GM23338 (cell line): Measurements from ENCODE around the gene SVOPL. TPM values are rescaled to one million over a fixed set of nuclear protein-coding genes. Genes with fewer than 3 reads are reported as not detected.

Experiments used
- ATAC-seq: fragments of 200-7000 bp; cut with Tn5 transposase; 3 replicates; pipeline ENCODE4 v1.9.1; 2020
- DNase-seq: peaks from one replicate; pipeline ENCODE4 v3.0.0-alpha.2; 2015; ENCODE audit warnings: low spot score
- H2AFZ ChIP-seq: fragments of 200-600 bp; sonication (generic); 2 replicates; pipeline ENCODE4 v1.8.0; 2016; ENCODE audit warnings: antibody characterized with exemption, mild to moderate bottlenecking, moderate library complexity
- H3F3A ChIP-seq: fragments of 200-600 bp; sonication (generic); replicated peaks from 2 replicates; pipeline ENCODE4 v1.8.0; 2017; ENCODE audit warnings: antibody characterized with exemption, mixed run types, low read depth
- H3K27ac ChIP-seq: fragments of 200-600 bp; sonication (generic); 2 replicates; pipeline ENCODE4 v1.6.1; 2016; ENCODE audit warnings: low read depth
- H3K27me3 ChIP-seq: fragments of 200-600 bp; sonication (generic); 2 replicates; pipeline ENCODE4 v1.8.0; 2016; ENCODE audit warnings: mild to moderate bottlenecking, mixed run types, moderate library complexity; ENCODE audit not compliant: insufficient read depth
- H3K36me3 ChIP-seq: fragments of 200-600 bp; sonication (generic); 2 replicates; pipeline ENCODE4 v1.8.0; 2016; ENCODE audit warnings: mild to moderate bottlenecking; ENCODE audit not compliant: insufficient read depth
- H3K4me1 ChIP-seq: fragments of 200-600 bp; sonication (generic); 2 replicates; pipeline ENCODE4 v1.8.0; 2016; ENCODE audit warnings: mild to moderate bottlenecking, moderate library complexity; ENCODE audit not compliant: insufficient read depth
- H3K4me2 ChIP-seq: fragments of 200-600 bp; sonication (generic); 2 replicates; pipeline ENCODE4 v1.7.1; 2017; ENCODE audit warnings: mixed run types
- H3K4me3 ChIP-seq: fragments of 200-600 bp; sonication (generic); 2 replicates; pipeline ENCODE4 v1.6.1; 2016; ENCODE audit warnings: mixed run types
- H3K79me2 ChIP-seq: fragments of 200-600 bp; sonication (generic); replicated peaks from 2 replicates; pipeline ENCODE4 v1.8.0; 2017; ENCODE audit warnings: mild to moderate bottlenecking; ENCODE audit not compliant: insufficient read depth
- H3K9me2 ChIP-seq: fragments of 200-600 bp; sonication (generic); 2 replicates; pipeline ENCODE4 v1.8.0; 2017; ENCODE audit not compliant: insufficient read depth
- H4K20me1 ChIP-seq: fragments of 200-600 bp; sonication (generic); replicated peaks from 2 replicates; pipeline ENCODE4 v1.8.0; 2017; ENCODE audit warnings: mild to moderate bottlenecking; ENCODE audit not compliant: insufficient read depth
- H3K27ac Mint-ChIP-seq: 2 replicates; pipeline ENCODE4 v1.8.0; 2020; ENCODE audit warnings: inconsistent platforms, mild to moderate bottlenecking, moderate library complexity, mixed read lengths
- H3K27me3 Mint-ChIP-seq: 3 replicates; pipeline ENCODE4 v1.8.0; 2022; ENCODE audit warnings: low read depth, mild to moderate bottlenecking, moderate library complexity, mixed read lengths, inconsistent platforms; ENCODE audit not compliant: insufficient read depth, poor library complexity
- H3K36me3 Mint-ChIP-seq: 3 replicates; pipeline ENCODE4 v1.8.0; 2021; ENCODE audit warnings: low read depth, mild to moderate bottlenecking, inconsistent platforms, moderate library complexity, mixed read lengths
- H3K4me1 Mint-ChIP-seq: 3 replicates; pipeline ENCODE4 v1.8.0; 2020; ENCODE audit warnings: mild to moderate bottlenecking, inconsistent platforms, mixed read lengths
- H3K4me3 Mint-ChIP-seq: 3 replicates; pipeline ENCODE4 v1.8.0; 2021; ENCODE audit warnings: moderate library complexity, mild to moderate bottlenecking, inconsistent platforms, mixed read lengths
- H3K9me3 Mint-ChIP-seq: 3 replicates; pipeline ENCODE4 v1.8.0; 2020; ENCODE audit warnings: moderate library complexity, mild to moderate bottlenecking, inconsistent platforms, mixed read lengths
- CREB1 ChIP-seq: fragments of 250-450 bp; sonication (Bioruptor Pico); IDR thresholded peaks from 2 replicates; pipeline ENCODE4 v1.5.0; 2020; ENCODE audit warnings: low read depth, mild to moderate bottlenecking, moderate library complexity
- EZH2 ChIP-seq: fragments of 200-600 bp; sonication (generic); IDR thresholded peaks from one replicate; pipeline ENCODE4 v1.8.0; 2017; ENCODE audit warnings: antibody characterized with exemption, mild to moderate bottlenecking, low read depth; ENCODE audit not compliant: unreplicated experiment
- EZH2phosphoT487 ChIP-seq: fragments of 200-600 bp; sonication (generic); IDR thresholded peaks from one replicate; pipeline ENCODE4 v1.8.1; 2018; ENCODE audit warnings: antibody characterized with exemption; ENCODE audit not compliant: unreplicated experiment
- JUNB ChIP-seq: IDR thresholded peaks from one replicate; pipeline ENCODE4 v1.6.1; 2016; ENCODE audit warnings: antibody characterized with exemption; ENCODE audit not compliant: unreplicated experiment
- NANOG ChIP-seq: IDR thresholded peaks from 2 replicates; pipeline ENCODE4 v1.6.1; 2016; ENCODE audit warnings: antibody characterized with exemption, borderline replicate concordance
- POLR2AphosphoS5 ChIP-seq: IDR thresholded peaks from 2 replicates; pipeline ENCODE4 v1.6.1; 2016; ENCODE audit warnings: antibody characterized with exemption, low read depth
- STAT1 ChIP-seq: IDR thresholded peaks from one replicate; pipeline ENCODE4 v1.6.1; 2016; ENCODE audit warnings: antibody characterized with exemption; ENCODE audit not compliant: unreplicated experiment
- ZNF114 ChIP-seq: fragments of 250-450 bp; sonication (Bioruptor Pico); IDR thresholded peaks from 2 replicates; pipeline ENCODE4 v1.5.0; 2020; ENCODE audit warnings: mild to moderate bottlenecking, moderate library complexity
- ZNF331 ChIP-seq: fragments of 250-450 bp; sonication (Bioruptor Pico); IDR thresholded peaks from 2 replicates; pipeline ENCODE4 v1.5.0; 2020; ENCODE audit warnings: low read depth, mild to moderate bottlenecking, moderate library complexity
- polyA plus RNA-seq: library from polyadenylated mRNA; unstranded; fragments of >200 nt; fragmentation: Nextera tagmentation; extraction: Ambion mirVana; gene quantifications from 2 replicates; pipeline ENCODE4 v1.2.1, GENCODE V29; 2016
- total RNA-seq: library from RNA; depleted of rRNA; stranded (reverse); fragments of >200 nt; shearing (Covaris generic); gene quantifications from 2 replicates; pipeline ENCODE4 v1.2.3, GENCODE V29; 2014
- TF ChIP-seq, protein P1 (sequence below): IDR thresholded peaks from 2 replicates; pipeline ENCODE4 v1.6.1; 2016; ENCODE audit warnings: antibody characterized with exemption
- TF ChIP-seq, protein P2 (sequence below), 2 experiments: fragments of 200-600 bp in 1 of 2; sonication (generic) in 1 of 2; conservative IDR thresholded peaks; 2 replicates each; pipeline versions ENCODE4 v1.5.1 to v1.6.1; 2016 to 2017; ENCODE audit warnings: antibody characterized with exemption in 2 of 2, low read depth in 2 of 2, mild to moderate bottlenecking in 2 of 2, moderate library complexity in 1 of 2
- TF ChIP-seq, protein P3 (sequence below): IDR thresholded peaks from one replicate; pipeline ENCODE4 v1.6.1; 2018; ENCODE audit warnings: antibody characterized with exemption; ENCODE audit not compliant: unreplicated experiment
- TF ChIP-seq, protein P4 (sequence below): fragments of 250-450 bp; sonication (Bioruptor Pico); IDR thresholded peaks from 2 replicates; pipeline ENCODE4 v1.5.0; 2020; ENCODE audit warnings: mild to moderate bottlenecking, moderate library complexity

Gene SVOPL
- total and polyA plus RNA-seq, 2 experiments from 2014 or later, result 1.4 to 2.1 TPM

DNA sequence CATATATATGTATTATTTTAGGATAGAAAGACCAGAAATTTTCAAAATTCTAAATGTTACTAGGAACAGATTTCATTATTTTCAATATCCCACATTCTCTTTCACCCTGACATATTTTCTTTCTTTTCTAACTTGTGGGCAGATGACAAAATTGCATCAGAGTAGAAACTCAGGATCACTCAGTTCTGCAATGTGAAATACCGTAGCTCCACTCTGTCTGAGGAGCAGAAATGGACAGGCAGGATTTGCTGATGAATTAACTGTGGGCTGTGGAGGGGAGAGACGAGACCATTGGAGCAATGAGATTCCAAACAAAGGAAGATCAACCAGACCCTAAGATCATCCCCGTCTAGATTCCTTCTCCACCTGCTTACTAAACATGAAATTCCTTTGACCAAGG lies 37.0 kb upstream of the SVOPL start:
- DNase-seq, result no peak
- Histone ChIP-seq H2AFZ (no peak overlapping the region), H3K9me2 (no peaks in the 10 kb centered on the region), H3K36me3 (no peaks in the 10 kb centered on the region), H3K79me2 (no peaks in the 10 kb centered on the region), H3K4me3 (no peak overlapping the region), H3K4me2 (no peak overlapping the region), H3K27me3 (no peaks in the 10 kb centered on the region), H4K20me1 (no peaks in the 10 kb centered on the region), H3K27ac (no peak overlapping the region), H3F3A (no peaks in the 10 kb centered on the region), H3K4me1 (no peaks in the 10 kb centered on the region)
- TF ChIP-seq EZH2phosphoT487 (no peak), STAT1 (no peak), CREB1 (CRISPR knock-in tag) (no peak), ZNF114 (CRISPR knock-in tag) (no peak), ZNF331 (no peak), POLR2AphosphoS5 (no peak), JUNB (no peak), EZH2 (no peak), NANOG (no peak)
- TF ChIP-seq, protein P1, sequence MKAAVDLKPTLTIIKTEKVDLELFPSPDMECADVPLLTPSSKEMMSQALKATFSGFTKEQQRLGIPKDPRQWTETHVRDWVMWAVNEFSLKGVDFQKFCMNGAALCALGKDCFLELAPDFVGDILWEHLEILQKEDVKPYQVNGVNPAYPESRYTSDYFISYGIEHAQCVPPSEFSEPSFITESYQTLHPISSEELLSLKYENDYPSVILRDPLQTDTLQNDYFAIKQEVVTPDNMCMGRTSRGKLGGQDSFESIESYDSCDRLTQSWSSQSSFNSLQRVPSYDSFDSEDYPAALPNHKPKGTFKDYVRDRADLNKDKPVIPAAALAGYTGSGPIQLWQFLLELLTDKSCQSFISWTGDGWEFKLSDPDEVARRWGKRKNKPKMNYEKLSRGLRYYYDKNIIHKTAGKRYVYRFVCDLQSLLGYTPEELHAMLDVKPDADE, result no peak
- TF ChIP-seq, protein P2, sequence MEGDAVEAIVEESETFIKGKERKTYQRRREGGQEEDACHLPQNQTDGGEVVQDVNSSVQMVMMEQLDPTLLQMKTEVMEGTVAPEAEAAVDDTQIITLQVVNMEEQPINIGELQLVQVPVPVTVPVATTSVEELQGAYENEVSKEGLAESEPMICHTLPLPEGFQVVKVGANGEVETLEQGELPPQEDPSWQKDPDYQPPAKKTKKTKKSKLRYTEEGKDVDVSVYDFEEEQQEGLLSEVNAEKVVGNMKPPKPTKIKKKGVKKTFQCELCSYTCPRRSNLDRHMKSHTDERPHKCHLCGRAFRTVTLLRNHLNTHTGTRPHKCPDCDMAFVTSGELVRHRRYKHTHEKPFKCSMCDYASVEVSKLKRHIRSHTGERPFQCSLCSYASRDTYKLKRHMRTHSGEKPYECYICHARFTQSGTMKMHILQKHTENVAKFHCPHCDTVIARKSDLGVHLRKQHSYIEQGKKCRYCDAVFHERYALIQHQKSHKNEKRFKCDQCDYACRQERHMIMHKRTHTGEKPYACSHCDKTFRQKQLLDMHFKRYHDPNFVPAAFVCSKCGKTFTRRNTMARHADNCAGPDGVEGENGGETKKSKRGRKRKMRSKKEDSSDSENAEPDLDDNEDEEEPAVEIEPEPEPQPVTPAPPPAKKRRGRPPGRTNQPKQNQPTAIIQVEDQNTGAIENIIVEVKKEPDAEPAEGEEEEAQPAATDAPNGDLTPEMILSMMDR (conservative IDR thresholded peaks at IDR 0.05; ENCODE audit: low read depth in 2 of 2), result no peak
- TF ChIP-seq, protein P3, sequence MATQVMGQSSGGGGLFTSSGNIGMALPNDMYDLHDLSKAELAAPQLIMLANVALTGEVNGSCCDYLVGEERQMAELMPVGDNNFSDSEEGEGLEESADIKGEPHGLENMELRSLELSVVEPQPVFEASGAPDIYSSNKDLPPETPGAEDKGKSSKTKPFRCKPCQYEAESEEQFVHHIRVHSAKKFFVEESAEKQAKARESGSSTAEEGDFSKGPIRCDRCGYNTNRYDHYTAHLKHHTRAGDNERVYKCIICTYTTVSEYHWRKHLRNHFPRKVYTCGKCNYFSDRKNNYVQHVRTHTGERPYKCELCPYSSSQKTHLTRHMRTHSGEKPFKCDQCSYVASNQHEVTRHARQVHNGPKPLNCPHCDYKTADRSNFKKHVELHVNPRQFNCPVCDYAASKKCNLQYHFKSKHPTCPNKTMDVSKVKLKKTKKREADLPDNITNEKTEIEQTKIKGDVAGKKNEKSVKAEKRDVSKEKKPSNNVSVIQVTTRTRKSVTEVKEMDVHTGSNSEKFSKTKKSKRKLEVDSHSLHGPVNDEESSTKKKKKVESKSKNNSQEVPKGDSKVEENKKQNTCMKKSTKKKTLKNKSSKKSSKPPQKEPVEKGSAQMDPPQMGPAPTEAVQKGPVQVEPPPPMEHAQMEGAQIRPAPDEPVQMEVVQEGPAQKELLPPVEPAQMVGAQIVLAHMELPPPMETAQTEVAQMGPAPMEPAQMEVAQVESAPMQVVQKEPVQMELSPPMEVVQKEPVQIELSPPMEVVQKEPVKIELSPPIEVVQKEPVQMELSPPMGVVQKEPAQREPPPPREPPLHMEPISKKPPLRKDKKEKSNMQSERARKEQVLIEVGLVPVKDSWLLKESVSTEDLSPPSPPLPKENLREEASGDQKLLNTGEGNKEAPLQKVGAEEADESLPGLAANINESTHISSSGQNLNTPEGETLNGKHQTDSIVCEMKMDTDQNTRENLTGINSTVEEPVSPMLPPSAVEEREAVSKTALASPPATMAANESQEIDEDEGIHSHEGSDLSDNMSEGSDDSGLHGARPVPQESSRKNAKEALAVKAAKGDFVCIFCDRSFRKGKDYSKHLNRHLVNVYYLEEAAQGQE, result no peak
- TF ChIP-seq, protein P4, sequence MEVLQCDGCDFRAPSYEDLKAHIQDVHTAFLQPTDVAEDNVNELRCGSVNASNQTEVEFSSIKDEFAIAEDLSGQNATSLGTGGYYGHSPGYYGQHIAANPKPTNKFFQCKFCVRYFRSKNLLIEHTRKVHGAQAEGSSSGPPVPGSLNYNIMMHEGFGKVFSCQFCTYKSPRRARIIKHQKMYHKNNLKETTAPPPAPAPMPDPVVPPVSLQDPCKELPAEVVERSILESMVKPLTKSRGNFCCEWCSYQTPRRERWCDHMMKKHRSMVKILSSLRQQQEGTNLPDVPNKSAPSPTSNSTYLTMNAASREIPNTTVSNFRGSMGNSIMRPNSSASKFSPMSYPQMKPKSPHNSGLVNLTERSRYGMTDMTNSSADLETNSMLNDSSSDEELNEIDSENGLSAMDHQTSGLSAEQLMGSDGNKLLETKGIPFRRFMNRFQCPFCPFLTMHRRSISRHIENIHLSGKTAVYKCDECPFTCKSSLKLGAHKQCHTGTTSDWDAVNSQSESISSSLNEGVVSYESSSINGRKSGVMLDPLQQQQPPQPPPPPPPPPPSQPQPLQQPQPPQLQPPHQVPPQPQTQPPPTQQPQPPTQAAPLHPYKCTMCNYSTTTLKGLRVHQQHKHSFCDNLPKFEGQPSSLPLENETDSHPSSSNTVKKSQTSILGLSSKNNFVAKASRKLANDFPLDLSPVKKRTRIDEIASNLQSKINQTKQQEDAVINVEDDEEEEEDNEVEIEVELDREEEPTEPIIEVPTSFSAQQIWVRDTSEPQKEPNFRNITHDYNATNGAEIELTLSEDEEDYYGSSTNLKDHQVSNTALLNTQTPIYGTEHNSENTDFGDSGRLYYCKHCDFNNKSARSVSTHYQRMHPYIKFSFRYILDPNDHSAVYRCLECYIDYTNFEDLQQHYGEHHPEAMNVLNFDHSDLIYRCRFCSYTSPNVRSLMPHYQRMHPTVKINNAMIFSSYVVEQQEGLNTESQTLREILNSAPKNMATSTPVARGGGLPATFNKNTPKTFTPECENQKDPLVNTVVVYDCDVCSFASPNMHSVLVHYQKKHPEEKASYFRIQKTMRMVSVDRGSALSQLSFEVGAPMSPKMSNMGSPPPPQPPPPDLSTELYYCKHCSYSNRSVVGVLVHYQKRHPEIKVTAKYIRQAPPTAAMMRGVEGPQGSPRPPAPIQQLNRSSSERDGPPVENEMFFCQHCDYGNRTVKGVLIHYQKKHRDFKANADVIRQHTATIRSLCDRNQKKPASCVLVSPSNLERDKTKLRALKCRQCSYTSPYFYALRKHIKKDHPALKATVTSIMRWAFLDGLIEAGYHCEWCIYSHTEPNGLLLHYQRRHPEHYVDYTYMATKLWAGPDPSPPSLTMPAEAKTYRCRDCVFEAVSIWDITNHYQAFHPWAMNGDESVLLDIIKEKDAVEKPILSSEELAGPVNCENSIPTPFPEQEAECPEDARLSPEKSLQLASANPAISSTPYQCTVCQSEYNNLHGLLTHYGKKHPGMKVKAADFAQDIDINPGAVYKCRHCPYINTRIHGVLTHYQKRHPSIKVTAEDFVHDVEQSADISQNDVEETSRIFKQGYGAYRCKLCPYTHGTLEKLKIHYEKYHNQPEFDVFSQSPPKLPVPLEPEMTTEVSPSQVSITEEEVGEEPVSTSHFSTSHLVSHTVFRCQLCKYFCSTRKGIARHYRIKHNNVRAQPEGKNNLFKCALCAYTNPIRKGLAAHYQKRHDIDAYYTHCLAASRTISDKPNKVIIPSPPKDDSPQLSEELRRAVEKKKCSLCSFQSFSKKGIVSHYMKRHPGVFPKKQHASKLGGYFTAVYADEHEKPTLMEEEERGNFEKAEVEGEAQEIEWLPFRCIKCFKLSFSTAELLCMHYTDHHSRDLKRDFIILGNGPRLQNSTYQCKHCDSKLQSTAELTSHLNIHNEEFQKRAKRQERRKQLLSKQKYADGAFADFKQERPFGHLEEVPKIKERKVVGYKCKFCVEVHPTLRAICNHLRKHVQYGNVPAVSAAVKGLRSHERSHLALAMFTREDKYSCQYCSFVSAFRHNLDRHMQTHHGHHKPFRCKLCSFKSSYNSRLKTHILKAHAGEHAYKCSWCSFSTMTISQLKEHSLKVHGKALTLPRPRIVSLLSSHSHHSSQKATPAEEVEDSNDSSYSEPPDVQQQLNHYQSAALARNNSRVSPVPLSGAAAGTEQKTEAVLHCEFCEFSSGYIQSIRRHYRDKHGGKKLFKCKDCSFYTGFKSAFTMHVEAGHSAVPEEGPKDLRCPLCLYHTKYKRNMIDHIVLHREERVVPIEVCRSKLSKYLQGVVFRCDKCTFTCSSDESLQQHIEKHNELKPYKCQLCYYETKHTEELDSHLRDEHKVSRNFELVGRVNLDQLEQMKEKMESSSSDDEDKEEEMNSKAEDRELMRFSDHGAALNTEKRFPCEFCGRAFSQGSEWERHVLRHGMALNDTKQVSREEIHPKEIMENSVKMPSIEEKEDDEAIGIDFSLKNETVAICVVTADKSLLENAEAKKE (CRISPR knock-in tag), result no peak
- no peak overlapping the region for H3K4me3 Mint-ChIP-seq
- H3K9me3 Mint-ChIP-seq, result peaks cover 3% of the 10 kb centered on the region; the same call in 1 of the 3 replicates
- H3K4me1 Mint-ChIP-seq, result peaks cover 17% of the 10 kb centered on the region
- ATAC-seq, result peak; percentile 23; the same call in 2 of the 3 replicates
- H3K27me3 Mint-ChIP-seq, result peaks cover 6% of the 10 kb centered on the region
- 0 out of 3 replicates have a peak, but pooled peaks cover 3% of the 10 kb centered on the region for H3K36me3 Mint-ChIP-seq
- no peak overlapping the region; the same call in 1 of the 2 replicates for H3K27ac Mint-ChIP-seq
